ENCODE data around the gene SOX1.

SOX1 gene

DNA sequence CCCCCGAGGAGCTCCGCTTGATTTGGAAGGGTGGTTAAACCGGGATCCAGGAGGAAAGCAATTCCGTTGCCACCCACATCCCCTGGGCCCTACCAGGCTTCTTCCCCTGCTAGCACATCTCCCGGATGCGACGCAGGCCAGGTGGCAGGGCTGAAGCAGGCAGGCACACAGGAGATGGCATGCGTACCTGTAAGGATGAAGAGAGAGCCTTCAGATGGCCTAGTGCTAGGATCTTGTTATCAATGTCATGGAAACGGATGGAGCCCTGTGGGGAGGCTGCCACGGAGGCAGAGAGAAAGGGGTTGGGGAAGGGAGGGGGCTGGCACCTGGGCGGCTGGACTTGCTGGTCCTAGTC is 8.5 kb upstream of the SOX1 start:
- in situ Hi-C loops (cut with HindIII; ENCODE audit: low sequenced_read_pairs): no loop called here

DNA sequence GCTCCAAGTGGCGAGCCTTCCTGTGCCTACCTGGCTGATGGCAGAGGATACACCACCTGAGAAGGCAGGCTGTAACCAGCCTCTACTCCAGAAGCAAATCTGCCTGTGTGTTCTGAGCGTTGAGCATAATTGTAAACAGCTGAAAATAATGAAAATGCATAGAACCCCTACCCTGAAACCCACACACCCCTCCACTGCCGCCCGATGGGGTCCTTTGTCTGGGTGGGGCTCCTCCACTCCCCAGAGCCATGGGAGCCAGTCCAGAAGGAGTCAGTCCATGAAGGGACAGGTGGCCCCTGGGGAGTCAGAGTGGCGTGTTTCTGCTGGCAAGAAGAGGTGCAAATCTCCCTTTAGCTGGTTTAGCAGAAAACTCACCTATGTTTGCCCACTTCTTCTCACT is 8.0 kb upstream of the SOX1 start:
- in situ Hi-C loops (cut with HindIII; ENCODE audit: low sequenced_read_pairs): no loop called here

DNA sequence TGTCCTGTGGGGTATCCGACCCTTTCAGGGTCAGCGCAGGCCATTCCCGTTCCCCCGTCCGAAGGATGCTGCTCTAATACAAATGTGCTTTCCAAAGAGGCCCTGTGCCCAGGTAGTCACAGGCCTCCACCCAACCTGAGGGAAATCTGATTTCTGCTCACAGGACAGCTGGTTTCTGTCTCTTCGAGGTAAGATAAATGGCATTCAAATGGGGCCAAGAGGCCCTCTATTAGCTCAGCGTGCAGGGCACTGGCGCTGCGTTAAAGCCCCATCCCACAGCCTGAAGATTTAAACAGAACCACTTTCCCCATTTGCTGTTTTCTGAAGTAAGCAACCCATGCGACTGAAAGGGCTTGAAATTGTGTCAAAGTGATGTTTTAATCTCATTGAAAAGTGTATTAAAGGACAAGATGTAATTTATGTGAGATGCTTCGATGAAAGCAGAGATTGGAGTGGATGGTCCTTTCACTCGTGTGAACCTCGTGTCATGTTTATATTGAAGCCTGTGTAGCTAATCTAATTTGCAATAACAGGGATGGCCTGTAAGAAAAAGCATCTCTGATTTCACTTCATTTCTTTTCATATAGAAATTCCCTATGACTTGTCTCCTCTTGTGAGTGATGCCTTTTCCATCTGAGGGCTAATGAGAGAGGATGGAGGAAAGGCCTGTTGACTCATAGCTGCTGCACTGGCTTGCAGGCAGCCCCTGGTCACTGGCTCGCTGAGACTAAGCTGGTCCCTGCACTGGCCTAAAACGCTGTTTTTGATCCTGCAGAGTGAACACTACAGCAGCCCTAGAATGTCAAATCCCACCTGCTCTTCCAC is 7.3 kb upstream of the SOX1 start:
- in situ Hi-C loops (cut with HindIII; ENCODE audit: low sequenced_read_pairs): no loop called here

DNA sequence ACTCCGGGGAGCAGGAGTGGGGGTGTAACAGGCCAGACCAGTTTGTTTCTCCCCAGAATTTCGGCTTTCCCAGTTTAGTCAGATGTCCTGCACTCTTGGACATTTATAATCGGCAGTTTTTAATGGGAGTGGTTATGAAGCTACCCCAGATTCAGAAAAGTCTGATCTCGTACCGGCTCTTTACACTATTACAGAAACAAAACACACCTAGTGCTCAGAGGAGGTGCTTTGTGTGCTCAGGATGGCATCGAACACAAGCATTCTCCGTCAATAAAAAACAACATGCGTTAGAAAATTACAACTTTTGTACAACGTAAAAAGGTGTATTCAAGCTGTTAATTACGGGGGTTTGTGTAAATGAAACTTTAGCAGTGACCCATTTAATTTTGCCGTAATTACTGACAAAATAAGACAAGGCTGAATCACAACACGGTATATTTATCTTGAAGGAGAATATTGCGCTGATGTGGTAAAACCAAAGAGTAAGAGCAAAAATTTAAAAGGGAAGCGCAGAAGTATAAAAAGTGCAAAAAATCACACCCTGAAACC is 6.6 kb upstream of the SOX1 start:
- in situ Hi-C loops (cut with HindIII; ENCODE audit: low sequenced_read_pairs): no loop called here

DNA sequence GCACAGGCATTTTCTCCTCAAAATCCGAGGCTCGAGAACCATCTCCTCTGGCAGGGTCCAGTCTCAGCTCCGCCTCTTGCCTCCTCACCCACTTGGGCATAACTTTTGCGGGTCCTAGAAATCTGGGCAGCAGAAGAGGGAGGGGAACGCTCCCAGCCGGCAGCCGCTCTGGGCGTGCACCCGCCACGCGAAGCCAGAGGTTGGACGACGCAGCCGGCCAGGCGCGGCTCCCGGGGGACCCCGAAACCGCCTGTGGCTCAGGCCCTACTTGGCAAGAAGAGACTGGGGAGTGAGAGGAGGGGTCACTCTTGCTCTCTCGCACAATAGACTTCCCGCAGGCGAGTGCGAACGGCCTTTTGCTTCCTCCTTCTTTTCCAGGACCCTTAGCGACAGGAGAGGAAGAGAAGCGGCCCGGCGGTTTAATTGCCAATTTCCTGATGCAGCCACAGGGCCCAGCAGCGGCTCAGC is 6.0 kb upstream of the SOX1 start:
- in situ Hi-C loops (cut with HindIII; ENCODE audit: low sequenced_read_pairs): no loop called here

DNA sequence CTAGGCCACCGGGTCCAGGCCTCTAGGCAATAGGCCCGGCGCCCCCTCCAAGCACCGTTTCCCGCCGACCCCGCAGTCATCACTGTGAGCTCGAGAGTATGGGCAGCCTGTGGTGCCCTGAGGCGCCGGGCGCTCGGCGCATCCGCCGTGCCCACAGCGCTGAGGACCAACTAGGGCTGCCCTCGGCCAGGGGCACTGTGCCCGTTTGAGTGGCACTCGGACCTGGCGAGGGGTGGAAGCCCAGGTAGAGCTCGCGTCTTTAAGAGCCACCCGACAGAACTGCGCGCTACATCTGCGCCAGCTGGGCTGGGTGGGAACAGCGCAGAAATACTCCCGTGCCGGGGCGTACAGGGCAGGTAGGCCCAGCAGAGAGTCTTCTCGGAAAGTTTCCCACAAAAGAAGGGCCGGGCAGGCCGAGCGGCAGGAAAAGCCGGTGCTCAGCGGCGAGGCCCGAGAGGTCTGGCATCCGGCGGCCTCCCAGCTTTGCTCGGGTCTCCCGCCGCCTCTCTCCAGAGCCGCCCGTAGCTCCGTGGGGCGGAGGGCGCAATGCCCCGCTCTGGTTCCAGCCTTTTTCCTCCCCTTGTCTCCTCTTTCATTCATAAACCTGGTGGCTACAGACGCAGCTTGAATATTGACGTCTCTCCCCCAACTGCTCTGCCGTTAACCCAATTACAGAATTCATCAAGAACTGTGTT is 5.4 kb upstream of the SOX1 start:
- in situ Hi-C loops (cut with HindIII; ENCODE audit: low sequenced_read_pairs): no loop called here

DNA sequence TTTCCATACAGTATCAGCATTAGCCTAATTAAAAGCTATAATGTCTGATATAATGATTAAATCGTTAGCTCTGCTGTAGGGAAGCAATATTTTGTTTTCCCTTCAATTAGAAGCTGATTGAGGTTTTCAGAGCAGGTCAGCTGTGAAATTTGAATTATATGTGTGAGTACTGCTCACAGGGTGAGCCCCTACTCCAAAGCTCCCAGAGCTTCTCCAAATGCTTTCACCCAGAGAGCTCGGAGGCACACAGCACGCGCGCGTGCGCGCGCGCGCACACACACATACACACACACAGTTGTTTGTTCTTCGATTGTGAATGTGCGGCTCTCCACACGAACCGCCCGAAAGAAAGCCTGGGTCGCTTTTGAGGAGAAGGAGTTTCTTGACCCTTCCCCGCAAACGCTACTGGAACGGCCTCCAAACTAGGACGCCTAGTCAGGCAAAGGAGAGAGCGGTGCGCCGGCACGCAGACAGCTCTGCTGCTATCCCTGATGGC is 4.8 kb upstream of the SOX1 start:
- in situ Hi-C loops (cut with HindIII; ENCODE audit: low sequenced_read_pairs): no loop called here

DNA sequence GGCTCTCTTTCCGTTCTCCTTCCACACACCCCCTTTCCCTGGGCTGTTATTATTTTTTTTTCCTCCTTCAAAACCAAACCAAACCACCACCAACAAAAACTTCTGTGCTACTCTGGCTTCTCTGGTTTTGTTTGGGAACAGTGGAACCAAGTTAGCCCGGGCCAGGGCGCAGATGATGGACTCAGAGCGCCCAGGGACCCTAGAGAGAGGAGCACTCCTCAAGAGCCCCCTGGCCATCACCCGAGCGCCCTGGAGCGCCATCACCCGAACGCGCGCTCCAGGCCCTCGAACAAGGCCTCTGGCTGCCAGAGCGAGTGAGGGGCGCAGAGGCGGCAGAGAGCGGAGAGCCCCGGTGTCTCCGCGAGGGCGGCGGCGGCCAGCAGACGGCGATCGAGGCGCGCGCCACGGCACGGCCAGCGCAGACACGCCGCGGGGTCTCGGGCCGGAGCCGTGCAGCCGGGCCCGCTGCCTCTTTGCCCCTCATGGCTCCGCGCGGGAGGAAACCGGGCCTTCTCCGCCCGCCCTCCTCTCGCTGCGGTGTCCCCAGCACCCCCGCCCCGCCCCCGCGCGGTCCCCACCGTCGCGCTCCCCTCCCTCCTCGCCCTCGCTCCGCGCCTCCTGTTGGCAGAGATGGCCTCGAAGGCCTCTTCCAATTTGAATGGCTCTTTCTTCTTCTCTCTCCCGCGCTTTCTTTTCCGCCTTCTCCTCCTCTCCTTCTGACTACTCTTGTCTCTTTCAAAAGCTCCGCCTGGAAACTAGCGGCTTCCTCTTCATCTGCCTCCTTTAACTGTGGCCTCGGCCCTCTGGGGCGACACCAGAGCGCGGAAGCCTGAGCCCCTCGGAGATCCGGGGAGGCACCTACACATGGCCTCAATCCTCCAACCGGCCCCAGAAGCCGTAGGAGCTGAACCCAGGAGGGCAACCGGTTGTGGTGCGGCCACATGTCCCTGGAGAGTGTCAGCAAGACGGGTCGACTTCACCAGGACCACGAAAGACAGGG is 4.1 kb upstream of the SOX1 start:
- in situ Hi-C loops (cut with HindIII; ENCODE audit: low sequenced_read_pairs): no loop called here

DNA sequence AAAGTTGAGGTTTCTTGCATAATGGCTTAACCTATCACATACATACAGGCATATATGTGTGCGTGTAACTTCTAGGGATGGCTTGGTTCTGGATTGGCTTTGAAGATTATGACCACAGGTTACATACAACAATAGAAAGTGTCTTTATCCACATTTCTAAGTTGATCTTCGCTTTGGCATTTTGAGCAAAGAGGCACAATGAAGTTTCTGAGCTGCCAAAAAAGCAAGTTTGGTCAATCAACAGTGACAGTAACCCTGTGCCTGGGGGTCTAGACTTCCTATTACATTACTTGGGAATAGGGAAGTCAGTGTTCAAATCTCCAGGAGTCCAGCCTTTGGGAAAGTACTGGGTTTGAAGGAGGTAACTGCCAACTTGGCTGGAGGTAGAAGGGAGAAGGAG is 3.1 kb upstream of the SOX1 start:
- in situ Hi-C loops (cut with HindIII; ENCODE audit: low sequenced_read_pairs): no loop called here

DNA sequence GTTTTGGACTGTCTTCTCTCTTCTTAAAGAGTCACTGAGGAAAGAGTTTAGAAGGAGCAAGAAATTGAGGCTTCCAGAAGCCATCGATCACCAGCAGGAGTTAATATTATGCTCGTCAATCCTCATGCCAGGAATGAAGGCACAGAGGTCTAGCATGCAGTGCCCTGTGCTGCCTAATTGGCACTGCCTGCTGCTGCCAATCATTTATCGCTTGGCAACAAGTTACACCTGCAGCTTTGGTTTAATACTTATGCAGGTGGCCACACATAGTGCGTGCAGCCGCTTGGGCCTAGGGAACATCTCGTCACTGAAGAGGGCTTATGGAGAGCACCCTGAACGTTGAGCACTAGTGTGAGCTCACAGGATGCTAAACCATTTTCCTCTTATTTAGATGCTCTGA is 2.7 kb upstream of the SOX1 start:
- in situ Hi-C loops (cut with HindIII; ENCODE audit: low sequenced_read_pairs): no loop called here

DNA sequence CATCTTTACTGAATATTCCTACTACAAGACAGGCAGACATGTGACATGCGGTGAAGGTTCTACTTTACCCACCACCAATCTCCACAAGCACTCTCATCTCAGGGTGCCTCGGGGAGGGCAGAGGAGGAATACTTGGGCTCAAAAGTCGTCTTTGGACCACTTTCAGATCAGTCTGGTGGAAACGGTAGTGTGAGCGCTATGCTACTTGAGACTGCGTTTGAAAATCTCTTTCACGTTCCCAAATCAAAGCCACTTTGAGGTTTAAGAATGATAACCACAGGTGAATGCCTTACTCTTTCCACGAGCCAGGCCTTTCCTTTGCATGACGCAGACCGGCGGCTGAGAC is 1.5 kb upstream of the SOX1 start:
- in situ Hi-C loops (cut with HindIII; ENCODE audit: low sequenced_read_pairs): no loop called here

DNA sequence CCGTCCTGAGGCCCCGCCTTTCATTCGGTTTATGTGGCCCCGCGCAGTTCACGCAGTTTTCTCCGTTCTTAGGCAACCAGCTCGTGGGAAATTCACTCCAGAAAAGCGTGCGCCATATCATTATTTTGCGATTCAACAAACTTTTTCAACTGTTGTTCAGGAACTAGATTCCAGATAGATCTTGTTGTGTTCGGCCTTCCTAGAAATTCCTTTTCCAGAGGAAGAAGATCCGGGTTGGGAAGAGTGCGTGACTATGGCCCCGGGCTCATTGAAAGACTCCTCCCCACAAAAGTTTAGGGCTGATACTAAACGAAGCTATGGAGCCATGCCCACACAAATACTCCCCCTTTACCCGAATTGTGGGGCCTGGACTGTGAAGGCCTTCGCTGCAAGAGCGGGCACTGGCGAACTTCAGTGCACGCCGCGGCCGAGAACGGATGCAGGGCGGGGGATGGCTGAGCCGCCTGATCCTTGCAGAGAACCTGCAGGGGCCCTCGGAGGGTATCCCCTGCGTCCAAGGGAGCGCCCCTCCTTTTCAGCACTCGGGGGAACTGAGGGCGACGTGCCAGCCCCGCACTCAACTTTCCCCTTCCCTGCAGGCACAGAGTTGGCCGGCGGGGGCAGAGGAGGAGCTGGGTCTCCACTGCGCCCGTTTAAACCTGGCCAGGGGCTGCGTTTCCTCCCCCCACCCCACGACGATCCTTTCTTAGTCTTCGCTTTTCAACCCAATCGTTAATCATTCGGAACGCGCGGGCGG is 904 bp upstream of the SOX1 start:
- in situ Hi-C loops (cut with HindIII; ENCODE audit: low sequenced_read_pairs): no loop called here

DNA sequence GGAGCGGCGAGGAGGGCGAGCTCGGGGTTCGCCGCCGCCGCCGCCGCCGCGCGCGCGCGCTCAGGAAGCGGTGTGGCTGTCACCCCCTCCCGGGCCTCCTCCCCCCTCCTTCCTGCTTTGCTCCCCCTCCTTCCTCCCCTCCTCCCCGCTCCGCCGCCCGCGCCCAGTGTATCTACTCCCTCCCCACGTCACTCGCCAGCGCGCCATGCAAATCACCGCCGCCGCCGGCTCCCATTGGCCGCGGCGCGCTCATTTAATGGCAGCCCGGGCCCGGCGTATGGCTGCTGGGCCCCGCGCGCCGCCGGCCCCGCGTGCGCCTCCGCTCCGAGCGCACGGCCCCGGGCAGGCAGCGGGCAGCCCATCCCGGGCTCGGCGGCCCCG is 335 bp upstream of the SOX1 start:
- in situ Hi-C loops (cut with HindIII; ENCODE audit: low sequenced_read_pairs): no loop called here

DNA sequence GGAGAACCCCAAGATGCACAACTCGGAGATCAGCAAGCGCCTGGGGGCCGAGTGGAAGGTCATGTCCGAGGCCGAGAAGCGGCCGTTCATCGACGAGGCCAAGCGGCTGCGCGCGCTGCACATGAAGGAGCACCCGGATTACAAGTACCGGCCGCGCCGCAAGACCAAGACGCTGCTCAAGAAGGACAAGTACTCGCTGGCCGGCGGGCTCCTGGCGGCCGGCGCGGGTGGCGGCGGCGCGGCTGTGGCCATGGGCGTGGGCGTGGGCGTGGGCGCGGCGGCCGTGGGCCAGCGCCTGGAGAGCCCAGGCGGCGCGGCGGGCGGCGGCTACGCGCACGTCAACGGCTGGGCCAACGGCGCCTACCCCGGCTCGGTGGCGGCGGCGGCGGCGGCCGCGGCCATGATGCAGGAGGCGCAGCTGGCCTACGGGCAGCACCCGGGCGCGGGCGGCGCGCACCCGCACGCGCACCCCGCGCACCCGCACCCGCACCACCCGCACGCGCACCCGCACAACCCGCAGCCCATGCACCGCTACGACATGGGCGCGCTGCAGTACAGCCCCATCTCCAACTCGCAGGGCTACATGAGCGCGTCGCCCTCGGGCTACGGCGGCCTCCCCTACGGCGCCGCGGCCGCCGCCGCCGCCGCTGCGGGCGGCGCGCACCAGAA is 1.1 kb downstream of the SOX1 start:
- in situ Hi-C loops (cut with HindIII; ENCODE audit: low sequenced_read_pairs): no loop called here

DNA sequence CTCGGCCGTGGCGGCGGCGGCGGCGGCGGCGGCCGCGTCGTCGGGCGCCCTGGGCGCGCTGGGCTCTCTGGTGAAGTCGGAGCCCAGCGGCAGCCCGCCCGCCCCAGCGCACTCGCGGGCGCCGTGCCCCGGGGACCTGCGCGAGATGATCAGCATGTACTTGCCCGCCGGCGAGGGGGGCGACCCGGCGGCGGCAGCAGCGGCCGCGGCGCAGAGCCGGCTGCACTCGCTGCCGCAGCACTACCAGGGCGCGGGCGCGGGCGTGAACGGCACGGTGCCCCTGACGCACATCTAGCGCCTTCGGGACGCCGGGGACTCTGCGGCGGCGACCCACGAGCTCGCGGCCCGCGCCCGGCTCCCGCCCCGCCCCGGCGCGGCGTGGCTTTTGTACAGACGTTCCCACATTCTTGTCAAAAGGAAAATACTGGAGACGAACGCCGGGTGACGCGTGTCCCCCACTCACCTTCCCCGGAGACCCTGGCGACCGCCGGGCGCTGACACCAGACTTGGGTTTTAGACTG is 1.7 kb downstream of the SOX1 start:
- in situ Hi-C loops (cut with HindIII; ENCODE audit: low sequenced_read_pairs): no loop called here

DNA sequence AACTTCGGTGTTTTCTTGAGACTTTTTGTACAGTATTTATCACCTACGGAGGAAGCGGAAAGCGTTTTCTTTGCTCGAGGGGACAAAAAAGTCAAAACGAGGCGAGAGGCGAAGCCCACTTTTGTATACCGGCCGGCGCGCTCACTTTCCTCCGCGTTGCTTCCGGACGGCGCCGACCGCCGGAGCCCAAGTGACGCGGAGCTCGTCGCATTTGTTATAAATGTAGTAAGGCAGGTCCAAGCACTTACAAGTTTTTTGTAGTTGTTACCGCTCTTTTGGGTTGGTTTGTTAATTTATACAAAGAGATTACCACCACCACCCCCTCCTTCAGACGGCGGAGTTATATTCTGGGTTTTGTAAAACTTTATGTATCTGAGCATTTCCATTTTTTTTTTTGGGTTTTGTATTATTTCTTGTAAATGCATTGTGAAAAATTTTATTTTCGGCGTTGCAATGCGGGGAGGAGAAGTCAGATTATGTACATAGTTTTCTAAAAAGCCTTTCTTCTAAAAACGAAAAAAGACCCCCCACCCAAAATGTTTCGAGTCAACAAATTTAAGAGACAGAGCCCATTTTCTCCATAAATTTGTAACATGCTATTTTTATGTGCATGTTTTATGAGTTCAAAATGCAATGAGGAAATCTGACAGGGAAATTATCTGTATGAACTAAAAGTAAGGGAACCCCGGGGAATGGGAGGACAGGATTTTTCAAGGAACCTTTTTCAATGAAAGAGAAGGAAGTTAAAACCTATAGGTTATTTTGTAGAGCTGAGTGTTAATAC is 2.3 kb downstream of the SOX1 start:
- in situ Hi-C loops (cut with HindIII; ENCODE audit: low sequenced_read_pairs): no loop called here

DNA sequence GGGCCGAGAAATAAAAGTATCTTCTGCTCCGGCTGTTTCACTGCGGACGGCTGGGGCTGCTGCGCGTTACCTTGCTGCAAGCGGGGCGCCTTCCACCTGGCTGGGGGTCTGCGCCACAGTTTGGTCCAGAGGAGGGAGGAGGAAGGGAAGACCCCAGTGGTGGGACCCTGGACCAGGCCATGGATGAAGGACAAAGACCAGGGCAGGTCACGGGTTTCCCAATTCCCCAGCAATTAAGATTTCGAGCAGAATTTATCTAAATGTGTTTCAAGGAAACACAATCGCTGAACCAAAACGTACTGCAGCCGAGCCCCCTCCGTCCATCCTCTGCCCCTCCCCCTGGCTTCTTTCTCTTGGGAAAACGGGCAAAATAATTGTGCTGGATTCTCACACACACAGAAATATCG is 2.9 kb downstream of the SOX1 start:
- in situ Hi-C loops (cut with HindIII; ENCODE audit: low sequenced_read_pairs): no loop called here

DNA sequence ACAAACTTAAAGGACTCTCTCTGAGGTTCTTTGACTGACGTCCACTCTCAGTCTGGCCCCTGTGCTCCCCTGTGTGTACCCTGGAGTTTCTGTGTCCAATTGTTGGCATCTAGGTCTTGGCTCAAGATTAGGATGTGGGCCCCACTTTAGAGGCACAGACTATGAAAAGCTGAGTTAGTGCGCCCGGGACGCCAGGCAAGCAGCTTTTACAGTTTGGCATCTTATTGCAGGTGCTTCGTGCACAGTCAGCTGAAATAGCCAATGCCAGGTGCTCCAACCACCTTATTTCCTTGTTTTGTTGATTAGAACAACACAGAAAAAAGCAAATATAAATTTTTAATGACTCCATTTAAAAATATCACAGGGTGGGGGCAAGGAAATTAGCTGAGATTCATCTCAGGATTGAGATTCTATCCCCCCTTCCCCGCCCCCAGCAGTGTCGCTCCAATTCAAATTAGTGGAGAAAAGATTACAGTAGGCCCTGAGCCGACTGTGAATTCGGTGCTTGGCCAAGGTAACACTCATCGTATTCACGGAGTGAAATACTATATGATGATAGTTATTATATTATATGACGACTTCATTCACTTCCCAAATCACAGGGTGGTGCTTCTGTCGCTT is 4.3 kb downstream of the SOX1 start:
- in situ Hi-C loops (cut with HindIII; ENCODE audit: low sequenced_read_pairs): no loop called here
